ENCODE measurements around the gene STARD9.

DNA sequence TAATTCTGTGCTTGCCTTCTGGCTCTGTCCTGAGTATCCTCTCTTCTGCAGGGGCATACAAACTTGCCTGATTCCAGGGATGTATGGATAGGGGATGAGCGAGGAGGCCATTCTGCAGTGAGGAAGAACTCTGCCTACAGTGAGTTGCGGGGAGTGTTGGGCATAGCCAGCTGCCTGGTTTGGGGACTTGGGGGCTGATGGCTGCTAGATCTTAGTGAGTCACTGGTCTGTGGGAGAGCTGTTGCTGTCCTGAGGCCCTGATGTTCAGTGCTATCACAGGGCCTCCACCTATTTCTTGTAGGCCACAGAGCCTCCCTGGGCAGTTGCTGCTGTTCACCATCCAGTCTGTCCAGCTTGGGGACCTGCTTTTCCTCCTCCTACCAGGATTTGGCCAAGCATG lies 141.2 kb downstream of the STARD9 start:
- TF ChIP-seq TAF1 (IDR thresholded peaks at IDR 0.05; ENCODE audit: low read depth) (no peak), YY1 (IDR thresholded peaks at IDR 0.05; ENCODE audit: low read depth) (no peak), TEAD4 (IDR thresholded peaks at IDR 0.05) (no peak), NFIC (IDR thresholded peaks at IDR 0.05) (no peak), RAD21 (IDR thresholded peaks at IDR 0.05; ENCODE audit: low read depth) (no peak), CREB1 (IDR thresholded peaks at IDR 0.05; ENCODE audit: low read depth) (no peak), EP300 (IDR thresholded peaks at IDR 0.05; ENCODE audit: borderline replicate concordance) (no peak), TCF12 (IDR thresholded peaks at IDR 0.05; ENCODE audit: low read depth) (no peak)
- TF ChIP-seq, protein P1, sequence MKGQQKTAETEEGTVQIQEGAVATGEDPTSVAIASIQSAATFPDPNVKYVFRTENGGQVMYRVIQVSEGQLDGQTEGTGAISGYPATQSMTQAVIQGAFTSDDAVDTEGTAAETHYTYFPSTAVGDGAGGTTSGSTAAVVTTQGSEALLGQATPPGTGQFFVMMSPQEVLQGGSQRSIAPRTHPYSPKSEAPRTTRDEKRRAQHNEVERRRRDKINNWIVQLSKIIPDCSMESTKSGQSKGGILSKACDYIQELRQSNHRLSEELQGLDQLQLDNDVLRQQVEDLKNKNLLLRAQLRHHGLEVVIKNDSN (IDR thresholded peaks at IDR 0.05), result no peak
- TF ChIP-seq, protein P2, sequence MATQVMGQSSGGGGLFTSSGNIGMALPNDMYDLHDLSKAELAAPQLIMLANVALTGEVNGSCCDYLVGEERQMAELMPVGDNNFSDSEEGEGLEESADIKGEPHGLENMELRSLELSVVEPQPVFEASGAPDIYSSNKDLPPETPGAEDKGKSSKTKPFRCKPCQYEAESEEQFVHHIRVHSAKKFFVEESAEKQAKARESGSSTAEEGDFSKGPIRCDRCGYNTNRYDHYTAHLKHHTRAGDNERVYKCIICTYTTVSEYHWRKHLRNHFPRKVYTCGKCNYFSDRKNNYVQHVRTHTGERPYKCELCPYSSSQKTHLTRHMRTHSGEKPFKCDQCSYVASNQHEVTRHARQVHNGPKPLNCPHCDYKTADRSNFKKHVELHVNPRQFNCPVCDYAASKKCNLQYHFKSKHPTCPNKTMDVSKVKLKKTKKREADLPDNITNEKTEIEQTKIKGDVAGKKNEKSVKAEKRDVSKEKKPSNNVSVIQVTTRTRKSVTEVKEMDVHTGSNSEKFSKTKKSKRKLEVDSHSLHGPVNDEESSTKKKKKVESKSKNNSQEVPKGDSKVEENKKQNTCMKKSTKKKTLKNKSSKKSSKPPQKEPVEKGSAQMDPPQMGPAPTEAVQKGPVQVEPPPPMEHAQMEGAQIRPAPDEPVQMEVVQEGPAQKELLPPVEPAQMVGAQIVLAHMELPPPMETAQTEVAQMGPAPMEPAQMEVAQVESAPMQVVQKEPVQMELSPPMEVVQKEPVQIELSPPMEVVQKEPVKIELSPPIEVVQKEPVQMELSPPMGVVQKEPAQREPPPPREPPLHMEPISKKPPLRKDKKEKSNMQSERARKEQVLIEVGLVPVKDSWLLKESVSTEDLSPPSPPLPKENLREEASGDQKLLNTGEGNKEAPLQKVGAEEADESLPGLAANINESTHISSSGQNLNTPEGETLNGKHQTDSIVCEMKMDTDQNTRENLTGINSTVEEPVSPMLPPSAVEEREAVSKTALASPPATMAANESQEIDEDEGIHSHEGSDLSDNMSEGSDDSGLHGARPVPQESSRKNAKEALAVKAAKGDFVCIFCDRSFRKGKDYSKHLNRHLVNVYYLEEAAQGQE (IDR thresholded peaks at IDR 0.05; ENCODE audit: low read depth), result no peak
- TF ChIP-seq, protein P3, sequence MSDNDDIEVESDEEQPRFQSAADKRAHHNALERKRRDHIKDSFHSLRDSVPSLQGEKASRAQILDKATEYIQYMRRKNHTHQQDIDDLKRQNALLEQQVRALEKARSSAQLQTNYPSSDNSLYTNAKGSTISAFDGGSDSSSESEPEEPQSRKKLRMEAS (IDR thresholded peaks at IDR 0.05), result no peak
